GM18951 (cell line): Measurements from ENCODE around the gene ARGLU1.
A peak's percentile ranks its signal among the peaks of the same experiment; 100 is the strongest.

Experiments used
- POLR2A ChIP-seq: IDR thresholded peaks from 4 replicates; pipeline ENCODE4 v1.6.1; 2011; ENCODE audit warnings: mild to moderate bottlenecking; ENCODE audit not compliant: insufficient read length, insufficient read depth; ENCODE audit errors: extremely low read depth
- in situ Hi-C: fragments of 300-500 bp; cut with MboI; formaldehyde crosslinking; loops from one replicate; pipeline ENCODE4 v1.12.0; 2022; ENCODE audit warnings: low sequenced_read_pairs, mixed read lengths, inconsistent platforms; ENCODE audit not compliant: unreplicated experiment

ARGLU1 gene

GRCh38 chr13:106550570-106551135 lies 17.3 kb downstream of the ARGLU1 start:
- no peak for TF ChIP-seq POLR2A
- in situ Hi-C loops: no loop called here

GRCh38 chr13:106548064-106548696 lies 19.8 kb downstream of the ARGLU1 start:
- TF ChIP-seq POLR2A: no peak
- in situ Hi-C loops: loop anchor here (25.0 kb wide), 1 partner anchor 461 kb away; no protein-coding TSS in a partner anchor

- TF ChIP-seq POLR2A: no peak
- in situ Hi-C loops: loop anchor here (25.0 kb wide), 1 partner anchor 455 kb away; no protein-coding TSS in a partner anchor
Observed at GRCh38 chr13:106541826-106542225, 26.1 kb downstream of the ARGLU1 start.

- TF ChIP-seq POLR2A: no peak
- in situ Hi-C loops: loop anchor here (25.0 kb wide), 1 partner anchor 453 kb away; no protein-coding TSS in a partner anchor
Observed at GRCh38 chr13:106540613-106541012, 27.3 kb downstream of the ARGLU1 start.

GRCh38 chr13:106537521-106537920 lies 30.4 kb downstream of the ARGLU1 start:
- in situ Hi-C loops: loop anchor here (25.0 kb wide), 1 partner anchor 450 kb away; no protein-coding TSS in a partner anchor
- no peak for TF ChIP-seq POLR2A

- TF ChIP-seq POLR2A: no peak
- in situ Hi-C loops: loop anchor here (25.0 kb wide), 1 partner anchor 449 kb away; no protein-coding TSS in a partner anchor
Observed at GRCh38 chr13:106536244-106537034, 31.5 kb downstream of the ARGLU1 start.

- in situ Hi-C loops: loop anchor here (25.0 kb wide), 1 partner anchor 448 kb away; no protein-coding TSS in a partner anchor
- peak; percentile 78 for TF ChIP-seq POLR2A
Observed at GRCh38 chr13:106535552-106536243, 32.2 kb downstream of the ARGLU1 start, which contains the start of gene EFNB2. TSS of gene EFNB2 (minus strand) at chr13:106535662. CDS start at chr13:106534964, 698 bp downstream.

- in situ Hi-C loops: loop anchor here (25.0 kb wide), 1 partner anchor 448 kb away; no protein-coding TSS in a partner anchor
- TF ChIP-seq POLR2A: no peak
Observed at GRCh38 chr13:106534639-106535551, 33.0 kb downstream of the ARGLU1 start.

GRCh38 chr13:106533943-106534638 lies 33.8 kb downstream of the ARGLU1 start:
- in situ Hi-C loops: loop anchor here (25.0 kb wide), 1 partner anchor 447 kb away; no protein-coding TSS in a partner anchor
- no peak for TF ChIP-seq POLR2A

- TF ChIP-seq POLR2A: no peak
- in situ Hi-C loops: loop anchor here (25.0 kb wide), 1 partner anchor 446 kb away; no protein-coding TSS in a partner anchor
Observed at GRCh38 chr13:106533101-106533942, 34.6 kb downstream of the ARGLU1 start.
